Retinal pigment epithelial cell (primary cell): ENCODE measurements around the gene C11orf16.
"Not testable (repeated sequence)": the region's sequence is repeated elsewhere in the genome, so short reads cannot be mapped to it uniquely, and the experiment has no call there.

Experiments
- DNase-seq: peaks from one replicate; pipeline ENCODE4 v3.0.0-alpha.2; 2010; ENCODE audit warnings: low read depth
- H3K4me3 ChIP-seq: 2 replicates; pipeline ENCODE4 v1.5.1; 2011; ENCODE audit warnings: mild to moderate bottlenecking, low read length, control low read depth, moderate library complexity
- CTCF ChIP-seq: conservative IDR thresholded peaks from 2 replicates; pipeline ENCODE4 v1.5.1; 2011; ENCODE audit warnings: low read depth, low read length, control low read depth, inconsistent platforms

The C11orf16 gene

GRCh38 chr11:8886322-8886721 is 46.4 kb downstream of the C11orf16 start:
- DNase-seq = no peak
- no peak overlapping the region for H3K4me3 ChIP-seq
- TF ChIP-seq CTCF = no peak

GRCh38 chr11:8881585-8881984 is 51.2 kb downstream of the C11orf16 start:
- not testable (repeated sequence) for DNase-seq, H3K4me3 ChIP-seq

- TF ChIP-seq CTCF = no peak
- no peak for DNase-seq
- no peak overlapping the region for H3K4me3 ChIP-seq
These were observed 54.0 kb downstream of the C11orf16 start for GRCh38 chr11:8878771-8879170.

- TF ChIP-seq CTCF = no peak
- H3K4me3 ChIP-seq = no peak overlapping the region
- no peak for DNase-seq
These were observed 58.9 kb downstream of the C11orf16 start for GRCh38 chr11:8873741-8874405.

GRCh38 chr11:8871962-8872361 is 60.8 kb downstream of the C11orf16 start:
- no peak for TF ChIP-seq CTCF
- H3K4me3 ChIP-seq = no peak overlapping the region

GRCh38 chr11:8871171-8871775 is 61.5 kb downstream of the C11orf16 start:
- TF ChIP-seq CTCF = no peak
- DNase-seq = no peak
- peak overlapping the region; percentile 68 for H3K4me3 ChIP-seq

More at GRCh38 chr11:8871962-8872361, 60.8 kb downstream of the C11orf16 start:
- DNase-seq = no peak

GRCh38 chr11:8870411-8871170 is 62.2 kb downstream of the C11orf16 start:
- no peak for DNase-seq
- peak overlapping the region; percentile 68 for H3K4me3 ChIP-seq
- TF ChIP-seq CTCF = no peak
